Endothelial cell (in vitro differentiated cells): ENCODE results near the gene HNRNPCL4. TPM values are rescaled to one million over a fixed set of nuclear protein-coding genes. Genes with fewer than 3 reads are reported as not detected.
"Not testable (repeated sequence)": the region's sequence is repeated elsewhere in the genome, so short reads cannot be mapped to it uniquely, and the experiment has no call there.

Experiments
- DNase-seq: peaks from one replicate; pipeline ENCODE4 v3.0.0; 2021; ENCODE audit warnings: low spot score
- H3K27ac Mint-ChIP-seq: one replicate; pipeline ENCODE4 v1.8.0; 2021; ENCODE audit warnings: mixed read lengths, inconsistent platforms; ENCODE audit not compliant: unreplicated experiment
- H3K27me3 Mint-ChIP-seq: one replicate; pipeline ENCODE4 v1.8.0; 2021; ENCODE audit warnings: mild to moderate bottlenecking, moderate library complexity, mixed read lengths, inconsistent platforms; ENCODE audit not compliant: unreplicated experiment
- H3K36me3 Mint-ChIP-seq: one replicate; pipeline ENCODE4 v1.8.0; 2021; ENCODE audit warnings: mild to moderate bottlenecking, low read depth, mixed read lengths, inconsistent platforms; ENCODE audit not compliant: unreplicated experiment
- H3K4me1 Mint-ChIP-seq: one replicate; pipeline ENCODE4 v1.8.0; 2021; ENCODE audit warnings: mild to moderate bottlenecking, mixed read lengths, inconsistent platforms; ENCODE audit not compliant: unreplicated experiment
- H3K4me3 Mint-ChIP-seq: one replicate; pipeline ENCODE4 v1.8.0; 2021; ENCODE audit warnings: mild to moderate bottlenecking, mixed read lengths, inconsistent platforms; ENCODE audit not compliant: unreplicated experiment
- H3K9me3 Mint-ChIP-seq: one replicate; pipeline ENCODE4 v1.8.0; 2021; ENCODE audit warnings: mixed read lengths, inconsistent platforms; ENCODE audit not compliant: unreplicated experiment
- long read RNA-seq: library from polyadenylated mRNA; unstranded; transcript quantifications from one replicate; pipeline ENCODE4 v2.0.0, GENCODE V29; 2020; ENCODE audit not compliant: unreplicated experiment
- total RNA-seq: library from RNA; stranded (reverse); fragmentation: NEBNext Ultra II Directional; extraction: Animal tissue kit (Norgen Biotek cat#: 25700); gene quantifications from one replicate; pipeline ENCODE4 v1.2.1, GENCODE V29; 2021; ENCODE audit not compliant: unreplicated experiment

The HNRNPCL4 gene
- total RNA-seq, result not detected
- long read RNA-seq, result 0 reads

GRCh38 chr1:13165531-13165930 lies at the start of gene HNRNPCL4:
Gene HNRNPCL4, minus strand, starts transcription at chr1:13165631. Its CDS starts 164 bp downstream, at chr1:13165467.
- not testable (repeated sequence) for H3K27me3 Mint-ChIP-seq, H3K27ac Mint-ChIP-seq, H3K9me3 Mint-ChIP-seq, H3K36me3 Mint-ChIP-seq, DNase-seq, H3K4me3 Mint-ChIP-seq, H3K4me1 Mint-ChIP-seq

- not testable (repeated sequence) for H3K27me3 Mint-ChIP-seq, H3K4me3 Mint-ChIP-seq, H3K27ac Mint-ChIP-seq, H3K4me1 Mint-ChIP-seq, DNase-seq, H3K9me3 Mint-ChIP-seq, H3K36me3 Mint-ChIP-seq
Observed at GRCh38 chr1:13208712-13209111, 43.3 kb upstream of the HNRNPCL4 start.

- not testable (repeated sequence) for H3K4me1 Mint-ChIP-seq, H3K27me3 Mint-ChIP-seq, H3K4me3 Mint-ChIP-seq, DNase-seq, H3K36me3 Mint-ChIP-seq, H3K9me3 Mint-ChIP-seq, H3K27ac Mint-ChIP-seq
Observed at GRCh38 chr1:13201309-13201708, 35.9 kb upstream of the HNRNPCL4 start, which contains the start of gene PRAMEF13. Gene PRAMEF13, minus strand, starts transcription at chr1:13201409. Its CDS starts 1,820 bp downstream, at chr1:13199589.

GRCh38 chr1:13171548-13171947 lies 6.1 kb upstream of the HNRNPCL4 start, which contains the start of gene PRAMEF9:
Gene PRAMEF9, plus strand, starts transcription at chr1:13171848. Its CDS starts 3,433 bp downstream, at chr1:13175281.
- H3K4me1 Mint-ChIP-seq, H3K4me3 Mint-ChIP-seq, DNase-seq, H3K27me3 Mint-ChIP-seq, H3K27ac Mint-ChIP-seq, H3K9me3 Mint-ChIP-seq, H3K36me3 Mint-ChIP-seq: not testable (repeated sequence)

GRCh38 chr1:13155909-13156308 lies 9.5 kb downstream of the HNRNPCL4 start, which contains the start of gene PRAMEF26:
Gene PRAMEF26, minus strand, starts transcription at chr1:13156009. Its CDS starts 2,914 bp downstream, at chr1:13153095.
- H3K36me3 Mint-ChIP-seq, H3K9me3 Mint-ChIP-seq, H3K4me3 Mint-ChIP-seq, H3K27ac Mint-ChIP-seq, H3K4me1 Mint-ChIP-seq, H3K27me3 Mint-ChIP-seq, DNase-seq: not testable (repeated sequence)

GRCh38 chr1:13116754-13117153 lies 48.7 kb downstream of the HNRNPCL4 start, which contains the start of gene HNRNPCL2:
Gene HNRNPCL2, minus strand, starts transcription at chr1:13116854. Its CDS starts 454 bp downstream, at chr1:13116400.
- H3K4me1 Mint-ChIP-seq, H3K27me3 Mint-ChIP-seq, H3K4me3 Mint-ChIP-seq, DNase-seq, H3K36me3 Mint-ChIP-seq, H3K27ac Mint-ChIP-seq: not testable (repeated sequence)
- peaks cover 27% of the 10 kb centered on the region for H3K9me3 Mint-ChIP-seq

Other genes starting within 250 kb of the HNRNPCL4 start
- not detected for gene PRAMEF7, start 249.0 kb downstream of the HNRNPCL4 start, total RNA-seq
- gene PRAMEF6, start 218.1 kb downstream of the HNRNPCL4 start, total RNA-seq, result not detected
- not detected for gene PRAMEF27, start 109.1 kb downstream of the HNRNPCL4 start, total RNA-seq
- gene HNRNPCL3, start 104.9 kb downstream of the HNRNPCL4 start, total RNA-seq, result not detected
- gene PRAMEF25, start 94.9 kb downstream of the HNRNPCL4 start, total RNA-seq, result not detected
- gene HNRNPCL2, start 48.8 kb downstream of the HNRNPCL4 start, total RNA-seq, result not detected
- not detected for gene PRAMEF26, start 9.6 kb downstream of the HNRNPCL4 start, total RNA-seq
- not detected for gene PRAMEF9, start 6.2 kb upstream of the HNRNPCL4 start, total RNA-seq
- gene PRAMEF13, start 35.8 kb upstream of the HNRNPCL4 start, total RNA-seq, result not detected
- not detected for gene PRAMEF18, start 60.5 kb upstream of the HNRNPCL4 start, total RNA-seq
- not detected for gene PRAMEF5, start 88.6 kb upstream of the HNRNPCL4 start, total RNA-seq
- not detected for gene PRAMEF8, start 119.5 kb upstream of the HNRNPCL4 start, total RNA-seq
- gene PRAMEF33, start 137.9 kb upstream of the HNRNPCL4 start, total RNA-seq, result not detected
- not detected for gene PRAMEF15, start 149.9 kb upstream of the HNRNPCL4 start, total RNA-seq
- not detected for gene PRAMEF14, start 181.5 kb upstream of the HNRNPCL4 start, total RNA-seq
- gene PRAMEF19, start 206.3 kb upstream of the HNRNPCL4 start, total RNA-seq, result not detected
- not detected for gene PRAMEF17, start 224.0 kb upstream of the HNRNPCL4 start, total RNA-seq
- gene PRAMEF20, start 244.8 kb upstream of the HNRNPCL4 start, total RNA-seq, result not detected